Ishikawa (cell line): ENCODE measurements around the gene POT1.

ENCODE experiments used
- CEBPB ChIP-seq: IDR thresholded peaks from 2 replicates; pipeline ENCODE4 v1.6.1; 2012
- CREB1 ChIP-seq: IDR thresholded peaks from 2 replicates; pipeline ENCODE4 v1.6.1; 2012; ENCODE audit warnings: low read depth
- EGR1 ChIP-seq: IDR thresholded peaks from 2 replicates; pipeline ENCODE4 v1.6.1; 2012
- EP300 ChIP-seq: IDR thresholded peaks from 2 replicates; pipeline ENCODE4 v1.6.1; 2012; ENCODE audit warnings: borderline replicate concordance
- FOXM1 ChIP-seq: IDR thresholded peaks from 2 replicates; pipeline ENCODE4 v1.6.1; 2012; ENCODE audit warnings: low read depth, borderline replicate concordance
- NFIC ChIP-seq: IDR thresholded peaks from 2 replicates; pipeline ENCODE4 v1.6.1; 2012
- RAD21 ChIP-seq: IDR thresholded peaks from 2 replicates; pipeline ENCODE4 v1.6.1; 2012; ENCODE audit warnings: low read depth
- TAF1 ChIP-seq: IDR thresholded peaks from 2 replicates; pipeline ENCODE4 v1.6.1; 2012; ENCODE audit warnings: low read depth, mild to moderate bottlenecking
- TCF12 ChIP-seq: IDR thresholded peaks from 2 replicates; pipeline ENCODE4 v1.6.1; 2012; ENCODE audit warnings: low read depth
- YY1 ChIP-seq: IDR thresholded peaks from 2 replicates; pipeline ENCODE4 v1.6.1; 2012; ENCODE audit warnings: low read depth
- TF ChIP-seq, protein P1 (sequence below): IDR thresholded peaks from 2 replicates; pipeline ENCODE4 v1.6.1; 2012
- TF ChIP-seq, protein P2 (sequence below): IDR thresholded peaks from 2 replicates; pipeline ENCODE4 v1.6.1; 2012; ENCODE audit warnings: low read depth, mild to moderate bottlenecking
- TF ChIP-seq, protein P3 (sequence below): IDR thresholded peaks from 2 replicates; pipeline ENCODE4 v1.6.1; 2012

DNA sequence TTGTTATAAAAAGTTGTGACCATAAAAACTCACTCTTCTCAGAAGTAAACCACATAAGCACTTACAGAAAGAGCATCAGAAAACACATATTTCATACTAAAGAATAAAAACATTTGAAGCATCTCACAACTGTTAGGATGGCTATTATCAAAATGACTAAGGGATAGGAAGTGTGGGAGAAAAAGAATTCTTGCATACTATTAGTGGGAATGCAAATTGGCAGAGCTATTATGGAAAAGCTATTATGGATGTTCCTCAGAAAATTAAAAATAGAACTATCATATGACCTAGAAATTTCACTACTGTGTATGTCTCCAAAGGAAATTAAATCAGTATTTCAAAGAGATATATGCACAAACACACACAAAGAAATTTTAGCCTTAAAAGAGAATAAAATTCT, 25.2 kb upstream of the POT1 start:
- no peak for TF ChIP-seq YY1
- TF ChIP-seq, protein P1, sequence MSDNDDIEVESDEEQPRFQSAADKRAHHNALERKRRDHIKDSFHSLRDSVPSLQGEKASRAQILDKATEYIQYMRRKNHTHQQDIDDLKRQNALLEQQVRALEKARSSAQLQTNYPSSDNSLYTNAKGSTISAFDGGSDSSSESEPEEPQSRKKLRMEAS = no peak
- TF ChIP-seq CEBPB = no peak
- TF ChIP-seq EP300 = no peak
- TF ChIP-seq RAD21 = no peak
- TF ChIP-seq, protein P2, sequence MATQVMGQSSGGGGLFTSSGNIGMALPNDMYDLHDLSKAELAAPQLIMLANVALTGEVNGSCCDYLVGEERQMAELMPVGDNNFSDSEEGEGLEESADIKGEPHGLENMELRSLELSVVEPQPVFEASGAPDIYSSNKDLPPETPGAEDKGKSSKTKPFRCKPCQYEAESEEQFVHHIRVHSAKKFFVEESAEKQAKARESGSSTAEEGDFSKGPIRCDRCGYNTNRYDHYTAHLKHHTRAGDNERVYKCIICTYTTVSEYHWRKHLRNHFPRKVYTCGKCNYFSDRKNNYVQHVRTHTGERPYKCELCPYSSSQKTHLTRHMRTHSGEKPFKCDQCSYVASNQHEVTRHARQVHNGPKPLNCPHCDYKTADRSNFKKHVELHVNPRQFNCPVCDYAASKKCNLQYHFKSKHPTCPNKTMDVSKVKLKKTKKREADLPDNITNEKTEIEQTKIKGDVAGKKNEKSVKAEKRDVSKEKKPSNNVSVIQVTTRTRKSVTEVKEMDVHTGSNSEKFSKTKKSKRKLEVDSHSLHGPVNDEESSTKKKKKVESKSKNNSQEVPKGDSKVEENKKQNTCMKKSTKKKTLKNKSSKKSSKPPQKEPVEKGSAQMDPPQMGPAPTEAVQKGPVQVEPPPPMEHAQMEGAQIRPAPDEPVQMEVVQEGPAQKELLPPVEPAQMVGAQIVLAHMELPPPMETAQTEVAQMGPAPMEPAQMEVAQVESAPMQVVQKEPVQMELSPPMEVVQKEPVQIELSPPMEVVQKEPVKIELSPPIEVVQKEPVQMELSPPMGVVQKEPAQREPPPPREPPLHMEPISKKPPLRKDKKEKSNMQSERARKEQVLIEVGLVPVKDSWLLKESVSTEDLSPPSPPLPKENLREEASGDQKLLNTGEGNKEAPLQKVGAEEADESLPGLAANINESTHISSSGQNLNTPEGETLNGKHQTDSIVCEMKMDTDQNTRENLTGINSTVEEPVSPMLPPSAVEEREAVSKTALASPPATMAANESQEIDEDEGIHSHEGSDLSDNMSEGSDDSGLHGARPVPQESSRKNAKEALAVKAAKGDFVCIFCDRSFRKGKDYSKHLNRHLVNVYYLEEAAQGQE = no peak
- no peak for TF ChIP-seq TCF12
- no peak for TF ChIP-seq FOXM1
- TF ChIP-seq, protein P3, sequence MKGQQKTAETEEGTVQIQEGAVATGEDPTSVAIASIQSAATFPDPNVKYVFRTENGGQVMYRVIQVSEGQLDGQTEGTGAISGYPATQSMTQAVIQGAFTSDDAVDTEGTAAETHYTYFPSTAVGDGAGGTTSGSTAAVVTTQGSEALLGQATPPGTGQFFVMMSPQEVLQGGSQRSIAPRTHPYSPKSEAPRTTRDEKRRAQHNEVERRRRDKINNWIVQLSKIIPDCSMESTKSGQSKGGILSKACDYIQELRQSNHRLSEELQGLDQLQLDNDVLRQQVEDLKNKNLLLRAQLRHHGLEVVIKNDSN = no peak
- TF ChIP-seq EGR1 = no peak
- TF ChIP-seq CREB1 = no peak
- TF ChIP-seq TAF1 = no peak
- no peak for TF ChIP-seq NFIC
